RPMI7951 (cell line): ENCODE data around the gene ZFP42. TPM values are rescaled to one million over a fixed set of nuclear protein-coding genes. Genes with fewer than 3 reads are reported as not detected.
"Not testable (repeated sequence)": the region's sequence is repeated elsewhere in the genome, so short reads cannot be mapped to it uniquely, and the experiment has no call there.

ENCODE experiments used
- DNase-seq: peaks from one replicate; pipeline ENCODE4 v3.0.0-alpha.2; 2012; ENCODE audit warnings: low read depth
- total RNA-seq: library from RNA; depleted of rRNA; stranded (reverse); fragments of >200 nt; shearing (Covaris generic); gene quantifications from 2 replicates; pipeline ENCODE4 v1.2.3, GENCODE V29; 2014; rRNA removed

Gene ZFP42
- total RNA-seq, 1 experiment from 2014 or later, result 0.24 TPM

DNA sequence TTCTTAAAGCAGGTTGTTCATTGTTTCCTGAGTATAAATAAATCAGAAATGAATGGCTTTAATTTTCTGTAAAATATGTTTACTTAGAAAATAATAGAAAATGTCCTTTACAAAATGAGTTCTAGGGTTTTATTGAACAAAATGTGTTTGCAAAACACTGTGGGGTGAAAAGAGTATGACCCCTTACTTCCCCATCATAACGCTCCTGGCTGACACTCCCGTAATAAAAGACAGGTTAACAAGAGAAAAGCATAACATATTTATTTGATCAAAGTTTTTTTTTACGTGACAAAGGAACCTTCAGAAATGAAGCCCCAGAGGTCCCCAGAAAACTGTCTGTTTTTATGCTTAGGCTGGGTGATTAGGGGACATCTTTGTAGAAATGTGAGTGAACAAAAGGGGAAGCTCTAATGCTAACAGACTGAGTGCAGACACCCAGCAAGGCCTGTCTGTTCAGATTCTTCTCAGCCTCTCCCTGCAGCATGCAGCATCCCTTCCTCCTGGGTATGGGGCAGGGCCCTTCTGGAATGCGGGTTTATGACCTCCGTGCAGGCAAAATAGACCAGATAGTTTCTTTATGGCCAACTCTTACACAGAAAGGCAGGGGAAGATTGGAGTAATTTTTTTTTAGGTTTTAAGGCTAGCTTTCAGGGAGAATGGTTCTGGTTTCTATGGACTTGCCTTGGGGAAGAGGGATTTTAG is 26.1 kb downstream of the ZFP42 start:
- no peak for DNase-seq

DNA sequence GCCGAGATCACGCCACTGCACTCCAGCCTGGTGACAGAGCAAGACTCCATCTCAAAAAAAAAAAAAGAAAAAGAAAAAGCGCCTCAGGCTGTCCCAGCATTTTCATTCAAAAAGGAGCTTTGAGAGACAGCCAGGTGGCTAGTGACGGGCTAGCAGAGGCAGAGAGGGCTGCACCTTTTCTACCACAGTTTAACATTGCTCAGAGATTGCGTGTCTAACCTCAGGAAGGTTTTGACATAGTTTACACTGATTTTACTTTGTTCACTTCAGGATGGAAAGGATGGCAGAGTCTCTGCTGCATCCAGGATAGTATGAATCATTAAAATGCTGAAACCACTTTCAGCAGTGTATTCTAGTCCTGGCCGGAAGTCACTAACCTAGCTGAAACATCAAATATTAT is 28.1 kb downstream of the ZFP42 start:
- peak; percentile 47 for DNase-seq

DNA sequence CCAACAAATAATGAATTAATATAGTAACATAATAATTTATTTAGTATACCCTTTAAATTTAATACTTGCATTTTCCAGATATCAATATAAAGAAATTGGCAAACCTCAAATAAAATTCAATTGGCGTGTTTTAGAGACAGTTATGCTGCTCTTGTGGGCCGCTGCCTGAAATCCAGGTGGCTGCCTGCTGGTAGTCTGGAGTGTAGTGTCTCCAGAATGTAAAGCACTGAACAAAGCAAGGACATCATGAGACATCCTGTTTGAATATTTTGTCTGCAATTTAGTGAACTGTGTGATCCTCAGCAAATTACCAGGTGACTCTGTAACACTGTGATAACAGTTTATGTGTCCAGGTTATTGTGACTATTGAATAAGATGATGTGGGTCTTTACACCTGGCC is 29.9 kb downstream of the ZFP42 start:
- no peak for DNase-seq

DNA sequence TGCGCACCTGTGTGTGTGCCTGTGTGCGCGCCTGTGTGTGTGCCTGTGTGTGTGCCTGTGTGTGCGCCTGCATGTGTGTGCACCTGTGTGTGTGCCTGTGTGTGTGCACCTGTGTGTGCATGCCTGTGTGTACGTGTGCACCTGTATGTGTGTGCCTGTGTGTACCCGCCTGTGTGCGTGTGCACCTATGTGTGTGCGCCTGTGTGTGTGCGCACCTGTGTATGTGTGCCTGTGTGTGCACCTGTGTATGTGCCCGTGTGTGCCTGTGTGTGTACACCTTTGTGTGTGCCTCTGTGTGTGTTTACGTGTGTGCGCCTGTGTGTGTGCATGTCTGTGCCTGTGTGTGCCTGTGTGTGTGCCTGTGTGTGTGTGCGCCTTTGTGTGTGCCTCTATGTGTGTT is 33.5 kb downstream of the ZFP42 start:
- DNase-seq, result no peak

- DNase-seq, result no peak
These were observed 34.8 kb downstream of the ZFP42 start for GRCh38 chr4:188030401-188030800.

GRCh38 chr4:188031751-188032150 is 36.2 kb downstream of the ZFP42 start:
- no peak for DNase-seq

GRCh38 chr4:188032170-188032569 is 36.6 kb downstream of the ZFP42 start:
- no peak for DNase-seq

- no peak for DNase-seq
These were observed 37.0 kb downstream of the ZFP42 start for GRCh38 chr4:188032583-188032982.

GRCh38 chr4:188037003-188037713 is 41.6 kb downstream of the ZFP42 start:
- DNase-seq, result peak; percentile 3

DNA sequence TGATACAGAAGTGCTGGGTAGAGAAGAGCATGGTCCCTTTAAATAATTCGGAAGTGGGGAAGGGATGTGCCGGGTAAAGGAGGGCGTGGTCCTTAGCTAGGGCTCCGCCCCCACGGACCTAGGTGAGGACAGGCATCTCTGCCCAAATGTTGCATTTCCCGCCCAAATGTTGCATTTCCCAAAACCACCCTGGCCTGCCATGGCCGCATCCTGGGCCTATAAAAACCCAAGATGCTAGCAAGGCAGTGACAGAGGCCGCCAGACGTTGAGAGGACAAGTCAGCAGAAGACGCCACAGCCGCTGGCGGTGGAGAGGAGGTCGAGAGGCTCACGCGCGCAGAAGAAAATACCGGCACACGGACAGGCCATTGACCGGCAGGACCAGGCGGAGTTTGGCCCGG is 46.1 kb downstream of the ZFP42 start:
- no peak for DNase-seq

DNA sequence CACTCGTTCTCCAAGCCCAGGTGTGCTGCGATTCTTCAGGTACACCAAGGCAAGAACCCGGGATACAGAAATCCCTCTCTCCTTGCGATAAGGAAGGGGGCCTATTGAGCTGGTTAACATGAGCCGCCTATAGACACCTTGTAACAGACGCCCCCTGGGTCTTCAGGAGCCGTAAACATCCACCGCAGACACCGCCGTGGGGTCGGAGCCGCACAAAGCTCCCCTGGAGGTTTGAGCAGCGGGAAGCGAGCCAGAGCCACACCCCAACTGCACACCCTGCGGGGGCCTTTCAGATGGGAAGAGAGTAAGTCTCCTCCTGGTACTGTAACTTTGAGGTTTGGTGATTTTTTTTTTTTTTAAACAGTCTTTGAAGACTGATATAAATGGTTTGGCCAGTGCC is 46.6 kb downstream of the ZFP42 start:
- DNase-seq, result no peak

DNA sequence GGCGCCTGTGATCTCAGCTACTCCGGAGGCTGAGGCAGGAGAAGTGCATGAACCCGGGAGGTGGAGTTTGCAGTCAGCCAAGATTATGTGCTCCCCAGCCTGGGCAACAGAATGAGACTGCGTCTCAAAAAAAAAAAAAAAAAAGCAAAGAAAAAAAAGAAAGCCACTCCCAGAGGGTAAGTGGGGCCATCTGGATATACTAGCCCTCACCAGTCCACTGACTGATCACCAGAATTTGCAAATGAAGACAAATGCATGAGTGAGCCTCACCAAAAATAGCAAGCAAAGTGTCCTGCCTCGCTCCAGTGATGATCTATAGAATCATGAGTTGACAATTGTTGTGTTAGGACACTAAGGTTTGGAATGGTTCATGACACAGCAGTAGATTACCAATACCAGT is 47.6 kb downstream of the ZFP42 start:
- DNase-seq, result no peak

DNA sequence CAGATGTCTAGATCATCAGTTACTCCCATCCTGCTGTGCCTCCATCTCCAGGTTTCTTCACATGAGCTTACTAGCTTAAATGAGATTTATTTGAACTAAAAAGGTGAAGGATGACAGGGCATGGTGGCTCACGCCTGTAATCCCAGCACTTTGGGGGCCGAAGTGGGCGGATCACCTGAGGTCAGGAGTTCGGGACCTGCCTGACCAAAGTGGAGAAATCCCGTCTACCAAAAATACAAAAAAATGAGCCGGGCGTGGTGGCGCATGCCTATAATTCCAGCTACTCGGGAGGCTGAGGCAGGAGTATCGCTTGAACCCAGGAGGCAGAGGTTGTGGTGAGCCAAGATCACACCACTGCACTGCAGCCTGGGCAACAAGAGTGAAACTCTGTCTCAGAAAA is 49.9 kb downstream of the ZFP42 start:
- DNase-seq, result not testable (repeated sequence)

DNA sequence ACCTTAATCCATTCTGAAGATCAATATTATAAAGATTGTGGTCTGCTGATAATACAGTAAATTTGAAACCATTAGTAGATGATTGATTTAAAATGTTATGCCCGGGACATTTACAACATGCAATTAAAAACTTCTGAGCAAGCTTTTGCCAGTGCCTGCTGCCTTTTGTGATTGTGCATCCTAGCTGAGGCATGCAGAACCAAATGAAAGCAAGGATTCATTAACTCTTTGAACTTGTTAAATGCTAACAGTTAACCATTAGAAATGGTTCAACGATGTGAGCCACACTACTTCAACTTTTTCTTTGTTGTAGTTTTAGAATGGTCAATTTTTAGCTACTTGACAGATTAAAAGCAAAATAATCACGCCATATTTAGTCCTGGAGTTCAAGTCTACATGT is 51.1 kb downstream of the ZFP42 start:
- no peak for DNase-seq

GRCh38 chr4:188053302-188053701 is 57.7 kb downstream of the ZFP42 start:
- no peak for DNase-seq

Other genes starting within 250 kb of the ZFP42 start
- gene TRIML2, start 113.8 kb downstream of the ZFP42 start, total RNA-seq, result not detected in 2 replicates
- gene TRIML1, start 143.7 kb downstream of the ZFP42 start, total RNA-seq, result not detected in 2 replicates